OCI-LY3 (cell line): ENCODE results near the gene GSE1.

ENCODE experiments used
- CTCF ChIP-seq: fragments of 200-600, 300-600 bp; sonication (generic); IDR thresholded peaks from 2 replicates; pipeline ENCODE4 v1.5.1; 2014; ENCODE audit warnings: antibody characterized with exemption, low read length, low read depth
- EZH2phosphoT487 ChIP-seq: fragments of 200-600 bp; shearing (Covaris generic); IDR thresholded peaks from 2 replicates; pipeline ENCODE4 v1.6.1; 2018; ENCODE audit warnings: antibody characterized with exemption, mixed run types, low read depth

- no peak for TF ChIP-seq CTCF
- TF ChIP-seq EZH2phosphoT487, result no peak
Measured at GRCh38 chr16:85724936-85725335, 111.8 kb downstream of the GSE1 start.
